ENCODE results near the gene PCDHB3.
"Not testable (repeated sequence)": the region's sequence is repeated elsewhere in the genome, so short reads cannot be mapped to it uniquely, and the experiment has no call there.

PCDHB3 gene

DNA sequence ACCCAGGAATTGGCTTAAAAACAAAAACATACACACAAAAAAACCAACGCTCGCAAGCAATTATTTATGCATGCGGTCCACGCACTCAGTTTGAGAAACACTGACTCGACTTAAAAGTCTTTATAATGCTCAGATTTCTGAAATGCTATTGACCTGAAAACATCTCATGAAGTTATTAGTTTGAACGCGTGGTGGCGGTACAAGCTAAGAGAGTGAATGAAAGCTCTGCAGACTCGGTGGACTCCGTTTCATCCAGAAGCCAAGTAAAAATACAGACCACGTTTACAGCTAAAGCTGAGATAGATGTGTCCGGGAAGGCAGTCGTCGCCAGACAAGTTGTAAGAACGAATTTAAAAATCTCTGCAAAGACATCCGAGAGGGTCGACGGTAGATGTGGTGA lies 49.5 kb downstream of the PCDHB3 start, which contains the start of gene PCDHB6:
Gene PCDHB6, plus strand, starts transcription at position 246 of the 400 bp plus-strand sequence. CDS start 201 bp downstream, outside the sequence.
- no peak for DNase-seq (ENCODE audit: low spot score)
- TF ChIP-seq, protein P1, sequence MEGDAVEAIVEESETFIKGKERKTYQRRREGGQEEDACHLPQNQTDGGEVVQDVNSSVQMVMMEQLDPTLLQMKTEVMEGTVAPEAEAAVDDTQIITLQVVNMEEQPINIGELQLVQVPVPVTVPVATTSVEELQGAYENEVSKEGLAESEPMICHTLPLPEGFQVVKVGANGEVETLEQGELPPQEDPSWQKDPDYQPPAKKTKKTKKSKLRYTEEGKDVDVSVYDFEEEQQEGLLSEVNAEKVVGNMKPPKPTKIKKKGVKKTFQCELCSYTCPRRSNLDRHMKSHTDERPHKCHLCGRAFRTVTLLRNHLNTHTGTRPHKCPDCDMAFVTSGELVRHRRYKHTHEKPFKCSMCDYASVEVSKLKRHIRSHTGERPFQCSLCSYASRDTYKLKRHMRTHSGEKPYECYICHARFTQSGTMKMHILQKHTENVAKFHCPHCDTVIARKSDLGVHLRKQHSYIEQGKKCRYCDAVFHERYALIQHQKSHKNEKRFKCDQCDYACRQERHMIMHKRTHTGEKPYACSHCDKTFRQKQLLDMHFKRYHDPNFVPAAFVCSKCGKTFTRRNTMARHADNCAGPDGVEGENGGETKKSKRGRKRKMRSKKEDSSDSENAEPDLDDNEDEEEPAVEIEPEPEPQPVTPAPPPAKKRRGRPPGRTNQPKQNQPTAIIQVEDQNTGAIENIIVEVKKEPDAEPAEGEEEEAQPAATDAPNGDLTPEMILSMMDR (IDR thresholded peaks at IDR 0.05; ENCODE audit: extremely low read depth, insufficient read depth, missing control alignments) = peak; percentile 28
- in situ Hi-C loops (cut with MboI; ENCODE audit: low pct_unique_long_range_greater_than_20kb, low sequenced_read_pairs, unreplicated experiment) = no loop called here

DNA sequence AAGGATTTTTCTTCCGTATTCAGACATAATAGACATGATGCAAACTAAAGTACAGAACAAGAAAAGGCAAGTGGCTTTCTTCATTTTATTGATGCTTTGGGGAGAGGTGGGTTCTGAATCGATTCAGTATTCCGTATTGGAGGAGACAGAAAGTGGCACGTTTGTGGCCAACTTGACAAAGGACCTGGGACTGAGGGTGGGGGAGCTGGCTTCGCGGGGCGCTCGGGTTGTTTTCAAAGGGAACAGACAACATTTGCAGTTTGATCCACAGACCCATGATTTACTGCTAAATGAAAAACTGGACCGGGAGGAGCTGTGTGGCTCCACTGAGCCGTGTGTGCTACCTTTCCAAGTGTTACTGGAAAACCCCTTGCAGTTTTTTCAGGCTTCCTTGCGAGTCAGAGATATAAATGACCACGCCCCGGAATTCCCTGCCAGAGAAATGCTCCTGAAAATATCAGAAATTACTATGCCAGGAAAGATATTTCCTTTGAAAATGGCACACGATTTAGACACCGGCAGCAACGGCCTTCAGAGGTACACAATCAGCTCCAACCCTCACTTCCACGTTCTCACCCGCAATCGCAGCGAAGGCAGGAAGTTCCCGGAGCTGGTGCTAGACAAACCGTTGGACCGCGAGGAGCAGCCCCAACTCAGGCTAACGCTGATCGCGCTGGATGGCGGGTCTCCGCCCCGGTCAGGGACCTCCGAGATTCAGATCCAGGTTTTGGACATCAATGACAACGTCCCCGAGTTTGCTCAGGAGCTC lies 50.1 kb downstream of the PCDHB3 start:
- DNase-seq (ENCODE audit: low spot score) = no peak
- in situ Hi-C loops (cut with MboI; ENCODE audit: low pct_unique_long_range_greater_than_20kb, low sequenced_read_pairs, unreplicated experiment) = no loop called here
- TF ChIP-seq, protein P1 (IDR thresholded peaks at IDR 0.05; ENCODE audit: extremely low read depth, insufficient read depth, missing control alignments) = no peak

DNA sequence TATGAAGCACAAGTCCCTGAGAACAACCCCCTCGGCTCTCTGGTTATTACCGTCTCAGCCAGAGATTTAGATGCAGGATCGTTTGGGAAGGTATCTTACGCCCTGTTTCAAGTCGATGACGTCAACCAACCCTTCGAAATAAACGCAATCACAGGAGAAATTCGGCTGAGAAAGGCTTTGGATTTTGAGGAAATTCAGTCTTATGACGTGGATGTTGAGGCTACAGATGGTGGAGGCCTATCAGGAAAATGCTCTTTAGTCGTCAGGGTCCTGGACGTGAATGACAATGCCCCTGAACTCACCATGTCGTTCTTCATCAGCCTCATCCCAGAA lies 50.7 kb downstream of the PCDHB3 start:
- in situ Hi-C loops (cut with MboI; ENCODE audit: low pct_unique_long_range_greater_than_20kb, low sequenced_read_pairs, unreplicated experiment) = no loop called here
- DNase-seq (ENCODE audit: low spot score) = no peak
- TF ChIP-seq, protein P1 (IDR thresholded peaks at IDR 0.05; ENCODE audit: extremely low read depth, insufficient read depth, missing control alignments) = no peak

DNA sequence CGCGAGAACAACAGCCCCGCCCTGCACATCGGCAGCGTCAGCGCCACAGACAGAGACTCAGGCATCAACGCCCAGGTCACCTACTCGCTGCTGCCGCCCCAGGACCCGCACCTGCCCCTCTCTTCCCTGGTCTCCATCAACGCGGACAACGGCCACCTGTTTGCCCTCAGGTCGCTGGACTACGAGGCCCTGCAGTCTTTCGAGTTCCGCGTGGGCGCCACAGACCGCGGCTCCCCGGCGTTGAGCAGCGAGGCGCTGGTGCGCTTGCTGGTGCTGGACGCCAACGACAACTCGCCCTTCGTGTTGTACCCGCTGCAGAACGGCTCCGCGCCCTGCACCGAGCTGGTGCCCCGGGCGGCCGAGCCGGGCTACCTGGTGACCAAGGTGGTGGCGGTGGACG lies 51.4 kb downstream of the PCDHB3 start:
- in situ Hi-C loops (cut with MboI; ENCODE audit: low pct_unique_long_range_greater_than_20kb, low sequenced_read_pairs, unreplicated experiment); DNase-seq (ENCODE audit: low spot score): not testable (repeated sequence)

DNA sequence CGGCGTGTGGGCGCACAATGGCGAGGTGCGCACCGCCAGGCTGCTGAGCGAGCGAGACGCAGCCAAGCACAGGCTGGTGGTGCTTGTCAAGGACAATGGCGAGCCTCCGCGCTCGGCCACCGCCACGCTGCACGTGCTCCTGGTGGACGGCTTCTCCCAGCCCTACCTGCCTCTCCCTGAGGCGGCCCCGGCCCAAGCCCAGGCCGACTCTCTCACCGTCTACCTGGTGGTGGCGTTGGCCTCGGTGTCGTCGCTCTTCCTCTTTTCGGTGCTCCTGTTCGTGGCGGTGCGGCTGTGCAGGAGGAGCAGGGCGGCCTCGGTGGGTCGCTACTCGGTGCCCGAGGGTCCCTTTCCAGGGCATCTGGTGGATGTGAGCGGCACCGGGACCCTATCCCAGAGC lies 51.8 kb downstream of the PCDHB3 start:
- in situ Hi-C loops (cut with MboI; ENCODE audit: low pct_unique_long_range_greater_than_20kb, low sequenced_read_pairs, unreplicated experiment); DNase-seq (ENCODE audit: low spot score): not testable (repeated sequence)

Measured in GM13977 (cell line).